Stimulated activated CD8-positive, alpha-beta memory T cell treated with anti-CD3 and anti-CD28 coated beads, Interleukin-4, amount 100 ng/mL, for 24 hours (primary cell): ENCODE measurements around the gene NBPF12.
"Not testable (repeated sequence)": the region's sequence is repeated elsewhere in the genome, so short reads cannot be mapped to it uniquely, and the experiment has no call there.

Experiments used
- DNase-seq: peaks from one replicate; pipeline ENCODE4 v3.0.0-alpha.2; 2020; ENCODE audit warnings: low read depth

Gene NBPF12

GRCh38 chr1:146938242-146938902, at the start of gene NBPF12:
TSS of gene NBPF12 (plus strand) at chr1:146938324. CDS start at chr1:146960144, 21,820 bp downstream.
- DNase-seq: peak; percentile 74

GRCh38 chr1:146891355-146891754, 46.8 kb upstream of the NBPF12 start:
- not testable (repeated sequence) for DNase-seq

- not testable (repeated sequence) for DNase-seq
Observed at GRCh38 chr1:146892331-146892730, 45.8 kb upstream of the NBPF12 start.

GRCh38 chr1:146907565-146908261, 30.4 kb upstream of the NBPF12 start:
- not testable (repeated sequence) for DNase-seq

- DNase-seq: not testable (repeated sequence)
Observed at GRCh38 chr1:146912975-146913374, 25.1 kb upstream of the NBPF12 start.

- DNase-seq: not testable (repeated sequence)
Observed at GRCh38 chr1:146920811-146921210, 17.3 kb upstream of the NBPF12 start.

- not testable (repeated sequence) for DNase-seq
Observed at GRCh38 chr1:146922614-146923013, 15.5 kb upstream of the NBPF12 start.

GRCh38 chr1:146924106-146924505, 14.0 kb upstream of the NBPF12 start:
- DNase-seq: not testable (repeated sequence)

- not testable (repeated sequence) for DNase-seq
Observed at GRCh38 chr1:146926413-146926812, 11.7 kb upstream of the NBPF12 start.

- not testable (repeated sequence) for DNase-seq
Observed at GRCh38 chr1:146930225-146930624, 7.9 kb upstream of the NBPF12 start.

GRCh38 chr1:146934390-146935223, 3.5 kb upstream of the NBPF12 start:
- DNase-seq: not testable (repeated sequence)

- DNase-seq: not testable (repeated sequence)
Observed at GRCh38 chr1:146937462-146937861, 662 bp upstream of the NBPF12 start.

GRCh38 chr1:146938927-146939786, 1.0 kb downstream of the NBPF12 start:
- DNase-seq: not testable (repeated sequence)

- not testable (repeated sequence) for DNase-seq
Observed at GRCh38 chr1:146940293-146940692, 2.2 kb downstream of the NBPF12 start.

GRCh38 chr1:146943342-146943886, 5.3 kb downstream of the NBPF12 start:
- not testable (repeated sequence) for DNase-seq

GRCh38 chr1:146948127-146948526, 10.0 kb downstream of the NBPF12 start:
- DNase-seq: not testable (repeated sequence)

- DNase-seq: not testable (repeated sequence)
Observed at GRCh38 chr1:146964340-146964739, 26.2 kb downstream of the NBPF12 start.

GRCh38 chr1:146966351-146966750, 28.2 kb downstream of the NBPF12 start:
- not testable (repeated sequence) for DNase-seq

- DNase-seq: not testable (repeated sequence)
Observed at GRCh38 chr1:146970656-146971055, 32.5 kb downstream of the NBPF12 start.

- DNase-seq: not testable (repeated sequence)
Observed at GRCh38 chr1:146972681-146973080, 34.6 kb downstream of the NBPF12 start.

- DNase-seq: not testable (repeated sequence)
Observed at GRCh38 chr1:146985855-146986254, 47.7 kb downstream of the NBPF12 start.
